T-helper 2 cell (primary cell): Measurements from ENCODE around the gene RAB3IL1.

Experiments used
- DNase-seq, 5 experiments: peaks; one replicate each; pipeline versions ENCODE4 v3.0.0 to v3.0.0-alpha.2; 2012 to 2022

RAB3IL1 gene

DNA sequence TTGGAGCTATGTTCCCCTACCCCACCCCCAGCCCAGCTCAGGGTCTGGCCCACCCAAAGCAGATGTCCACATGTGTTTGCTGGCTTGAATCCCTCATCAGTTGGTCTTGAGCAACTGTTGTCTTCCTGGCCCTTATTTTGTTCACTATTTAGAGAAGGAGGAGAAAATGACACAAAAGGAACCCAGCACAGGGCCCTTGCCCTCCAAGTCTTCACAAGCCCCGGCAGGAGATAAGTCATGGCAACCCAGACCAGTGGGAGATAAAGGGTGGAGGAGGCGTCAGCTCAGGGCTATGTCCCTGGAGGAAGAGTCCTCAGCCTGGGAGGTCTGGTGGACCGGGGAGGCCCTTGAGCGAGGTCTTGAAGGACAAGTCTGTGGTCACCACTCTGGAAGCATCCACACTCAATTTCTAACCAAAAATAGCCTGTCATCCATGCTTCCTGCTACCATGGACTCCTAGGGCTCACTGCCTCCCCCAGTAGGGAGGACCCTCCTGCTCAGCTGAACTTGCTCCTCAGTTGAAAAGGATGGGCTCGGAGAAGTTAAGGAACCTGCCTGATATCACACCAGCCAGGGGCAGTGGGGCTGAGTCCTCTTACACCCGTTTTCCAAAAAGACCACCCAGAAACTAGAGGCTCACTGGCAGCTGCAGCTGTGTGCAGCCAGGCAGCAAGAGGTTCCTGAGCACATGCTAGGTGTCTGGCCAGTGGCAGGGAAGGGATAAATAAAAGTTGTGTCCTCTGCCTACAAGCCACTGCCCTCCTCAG is 1.8 kb upstream of the RAB3IL1 start:
- DNase-seq, result no peak

GRCh38 chr11:61918251-61918937 is 1.0 kb upstream of the RAB3IL1 start:
- DNase-seq, result no peak

DNA sequence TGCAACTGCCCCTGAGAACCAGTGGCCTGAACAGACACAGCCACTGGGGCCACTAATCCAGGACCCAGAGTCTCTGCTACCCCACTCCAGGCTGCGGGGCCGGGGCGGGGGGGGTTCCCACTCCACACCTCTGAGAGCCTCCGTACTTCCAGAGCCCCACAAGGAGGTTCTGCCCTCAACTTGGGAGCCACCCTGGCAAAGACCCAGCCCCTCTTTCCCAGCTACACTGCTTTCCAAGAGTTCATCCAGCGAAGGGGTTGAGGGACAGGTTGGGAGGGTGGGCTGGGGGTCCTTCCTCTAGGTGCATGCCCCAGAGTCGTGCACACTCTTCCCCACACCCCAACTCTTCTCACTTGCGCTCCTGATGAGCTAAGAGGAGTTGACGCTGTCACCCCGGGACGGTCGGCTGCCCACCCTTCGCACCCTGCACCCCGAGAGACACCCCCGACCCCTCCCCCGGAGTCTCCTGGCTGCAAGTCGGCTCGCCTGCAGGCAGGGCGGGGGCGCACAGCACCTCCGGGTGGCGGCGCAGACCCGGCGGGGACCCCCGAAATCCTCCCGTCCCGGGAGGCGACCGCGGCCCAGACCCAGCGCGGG is 531 bp downstream of the RAB3IL1 start:
- DNase-seq, result no peak

DNA sequence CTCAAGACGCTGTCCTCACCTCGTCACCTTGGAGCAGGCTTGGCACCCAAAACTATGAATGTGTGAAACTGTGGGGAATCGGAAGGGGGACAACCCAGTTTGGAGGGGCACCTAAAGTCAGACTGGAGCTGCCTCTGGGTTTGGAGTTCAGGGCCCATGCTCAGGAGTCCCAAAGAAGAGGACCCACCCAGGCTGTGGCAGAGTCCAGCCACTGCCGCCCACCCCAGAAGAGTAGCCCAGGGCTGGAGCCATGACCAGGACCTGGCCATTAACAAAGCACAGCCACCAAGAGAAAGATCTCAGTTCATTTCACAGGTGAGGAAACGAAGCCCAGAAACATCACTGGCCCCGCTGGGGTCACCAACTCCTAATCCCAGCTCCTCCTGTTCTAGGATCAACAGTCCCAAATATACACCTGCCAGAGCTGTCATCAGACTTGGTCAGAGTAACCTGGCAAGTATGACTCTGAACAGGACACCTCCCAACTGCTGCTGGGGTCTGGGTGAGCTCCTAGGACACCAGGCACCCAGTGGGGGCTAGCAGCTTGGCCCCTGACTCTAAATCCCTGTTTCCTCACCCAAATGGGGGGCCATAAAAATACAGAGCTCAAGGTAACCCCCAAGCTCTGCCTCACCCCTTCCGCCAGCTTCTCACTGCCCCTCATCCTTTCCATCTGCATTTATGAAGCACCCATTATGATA is 2.7 kb downstream of the RAB3IL1 start:
- DNase-seq, result no peak

GRCh38 chr11:61913699-61914395 is 3.5 kb downstream of the RAB3IL1 start:
- no peak for DNase-seq

DNA sequence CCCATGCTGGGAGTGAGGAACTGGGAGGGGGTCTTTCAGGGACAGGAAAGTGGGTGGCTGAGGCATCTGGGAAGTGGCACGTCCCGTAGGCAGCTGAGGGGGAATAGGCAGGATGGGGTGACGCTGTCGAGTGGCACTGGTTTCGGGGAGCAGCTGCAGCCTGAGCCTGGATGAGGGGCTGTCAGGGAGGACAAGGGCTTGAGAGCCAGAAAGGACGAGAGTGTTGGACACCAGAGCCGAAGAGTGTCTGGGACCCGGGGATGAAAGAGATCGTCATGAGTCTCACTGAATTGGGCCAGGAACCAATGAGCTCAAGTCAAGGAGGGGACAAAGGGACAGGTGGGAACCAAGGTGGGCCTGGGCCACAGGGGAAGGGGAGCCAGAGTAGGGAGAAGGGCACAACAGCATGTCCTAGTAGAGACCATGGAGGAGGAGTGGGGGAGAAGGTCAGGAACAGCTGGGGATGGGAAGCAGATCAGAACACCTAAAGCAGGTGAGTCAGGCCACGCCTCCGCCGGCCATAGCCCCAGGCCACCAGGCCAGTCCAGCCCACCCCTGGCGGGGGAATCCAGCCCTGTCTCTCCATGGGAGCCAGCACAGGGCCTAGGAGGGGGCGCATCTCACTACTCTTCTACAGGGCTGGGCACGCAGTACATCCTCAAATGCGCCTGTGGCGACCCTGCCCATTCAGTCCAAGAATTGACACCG is 4.2 kb downstream of the RAB3IL1 start:
- DNase-seq, result no peak

- DNase-seq, result no peak
These were observed 4.9 kb downstream of the RAB3IL1 start for GRCh38 chr11:61912530-61912898.

GRCh38 chr11:61911701-61912529 is 5.5 kb downstream of the RAB3IL1 start:
- DNase-seq, result no peak

DNA sequence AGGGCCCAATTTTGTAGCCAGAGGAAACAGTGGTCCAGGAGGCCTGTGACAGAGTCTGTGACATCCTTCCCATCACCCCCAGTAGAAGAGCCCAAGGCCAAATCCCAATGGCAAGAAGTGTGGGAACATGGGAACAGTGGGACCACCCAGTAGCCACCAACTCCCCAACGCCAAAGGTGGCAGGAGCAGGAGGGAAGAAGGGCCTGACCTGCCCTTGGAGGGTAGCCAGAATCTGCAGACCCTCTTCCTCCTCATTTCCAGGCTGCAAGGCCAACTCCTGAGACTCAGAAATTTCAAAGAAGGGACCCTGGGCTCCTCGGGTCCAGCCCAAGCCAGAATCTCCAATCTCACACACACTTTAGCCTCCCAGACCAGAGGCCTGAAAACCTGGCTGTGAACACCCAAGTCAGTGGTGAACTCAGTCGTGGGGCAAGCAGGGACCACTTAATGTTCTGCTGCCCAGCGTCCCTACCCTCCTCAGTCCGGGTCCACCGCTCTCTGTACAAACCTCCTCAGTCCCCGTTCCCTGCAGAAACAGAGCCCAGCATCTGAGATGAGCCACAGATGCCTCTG is 6.2 kb downstream of the RAB3IL1 start:
- no peak for DNase-seq

GRCh38 chr11:61910187-61911127 is 6.9 kb downstream of the RAB3IL1 start:
- DNase-seq, result no peak

GRCh38 chr11:61908730-61909316 is 8.5 kb downstream of the RAB3IL1 start:
- no peak for DNase-seq

GRCh38 chr11:61907871-61908729 is 9.3 kb downstream of the RAB3IL1 start:
- no peak for DNase-seq

- no peak for DNase-seq
These were observed 10.1 kb downstream of the RAB3IL1 start for GRCh38 chr11:61907282-61907681.

DNA sequence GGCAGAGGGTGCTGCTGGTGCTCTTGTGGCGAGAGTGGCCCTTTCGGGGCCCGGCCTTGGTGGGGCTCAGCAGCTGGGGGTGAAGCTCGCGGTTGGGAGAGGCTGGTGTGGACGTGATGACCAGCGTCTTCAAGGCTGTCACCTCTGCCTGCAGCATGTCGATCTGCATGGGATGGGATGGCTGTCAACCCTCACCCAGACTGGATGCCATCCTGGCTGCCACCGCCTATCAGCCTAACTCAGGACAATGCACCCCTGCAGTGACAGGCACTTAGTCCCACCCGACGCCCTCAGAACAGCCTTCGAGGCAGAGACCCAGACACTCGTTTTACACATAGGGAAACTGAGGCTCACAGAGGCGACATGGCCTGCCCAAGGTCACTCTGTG is 10.8 kb downstream of the RAB3IL1 start:
- DNase-seq, result no peak

GRCh38 chr11:61905801-61906521 is 11.4 kb downstream of the RAB3IL1 start:
- no peak for DNase-seq

DNA sequence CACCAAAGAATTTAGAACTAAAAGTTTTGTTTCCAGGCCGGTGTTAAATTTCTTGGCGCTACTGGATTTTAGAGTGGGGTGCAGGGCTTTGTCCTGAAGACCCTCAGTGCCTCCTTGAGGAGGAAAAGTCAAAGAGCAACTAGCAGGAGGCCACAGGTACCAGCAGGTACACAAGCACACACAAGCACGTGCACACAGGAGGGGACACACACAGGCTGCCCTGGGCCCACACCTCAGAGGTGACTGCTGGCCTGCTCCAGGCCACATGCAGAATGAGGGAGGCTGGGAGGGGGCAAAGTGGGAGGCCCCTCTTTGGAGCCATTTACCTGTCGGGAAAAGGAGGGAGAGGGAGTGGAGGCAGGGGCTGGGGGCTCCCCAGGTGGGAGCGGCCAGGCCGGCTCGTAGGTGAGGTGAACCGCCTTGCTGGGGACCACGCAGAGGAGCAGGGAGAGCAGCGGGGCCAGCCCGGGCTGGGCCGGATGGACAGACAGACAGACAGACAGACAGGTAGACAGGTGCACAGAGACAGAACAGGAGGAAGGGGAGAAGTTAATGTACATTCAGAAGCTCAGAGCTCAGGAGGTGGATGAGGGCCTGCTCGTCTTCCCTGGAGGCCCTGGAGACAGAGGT is 12.2 kb downstream of the RAB3IL1 start:
- DNase-seq, result no peak

- peak in 1 of 5 experiments; percentile 15 for DNase-seq
These were observed 12.8 kb downstream of the RAB3IL1 start for GRCh38 chr11:61904539-61905048.
